GM23338 (cell line): Measurements from ENCODE around the gene NGDN. TPM values are rescaled to one million over a fixed set of nuclear protein-coding genes. Genes with fewer than 3 reads are reported as not detected.

Experiments used
- ATAC-seq: fragments of 200-7000 bp; cut with Tn5 transposase; 3 replicates; pipeline ENCODE4 v1.9.1; 2020
- DNase-seq: peaks from one replicate; pipeline ENCODE4 v3.0.0-alpha.2; 2015; ENCODE audit warnings: low spot score
- H2AFZ ChIP-seq: fragments of 200-600 bp; sonication (generic); 2 replicates; pipeline ENCODE4 v1.8.0; 2016; ENCODE audit warnings: antibody characterized with exemption, mild to moderate bottlenecking, moderate library complexity
- H3F3A ChIP-seq: fragments of 200-600 bp; sonication (generic); replicated peaks from 2 replicates; pipeline ENCODE4 v1.8.0; 2017; ENCODE audit warnings: antibody characterized with exemption, mixed run types, low read depth
- H3K27ac ChIP-seq: fragments of 200-600 bp; sonication (generic); 2 replicates; pipeline ENCODE4 v1.6.1; 2016; ENCODE audit warnings: low read depth
- H3K27me3 ChIP-seq: fragments of 200-600 bp; sonication (generic); 2 replicates; pipeline ENCODE4 v1.8.0; 2016; ENCODE audit warnings: mild to moderate bottlenecking, mixed run types, moderate library complexity; ENCODE audit not compliant: insufficient read depth
- H3K36me3 ChIP-seq: fragments of 200-600 bp; sonication (generic); 2 replicates; pipeline ENCODE4 v1.8.0; 2016; ENCODE audit warnings: mild to moderate bottlenecking; ENCODE audit not compliant: insufficient read depth
- H3K4me1 ChIP-seq: fragments of 200-600 bp; sonication (generic); 2 replicates; pipeline ENCODE4 v1.8.0; 2016; ENCODE audit warnings: mild to moderate bottlenecking, moderate library complexity; ENCODE audit not compliant: insufficient read depth
- H3K4me2 ChIP-seq: fragments of 200-600 bp; sonication (generic); 2 replicates; pipeline ENCODE4 v1.7.1; 2017; ENCODE audit warnings: mixed run types
- H3K4me3 ChIP-seq: fragments of 200-600 bp; sonication (generic); 2 replicates; pipeline ENCODE4 v1.6.1; 2016; ENCODE audit warnings: mixed run types
- H3K79me2 ChIP-seq: fragments of 200-600 bp; sonication (generic); replicated peaks from 2 replicates; pipeline ENCODE4 v1.8.0; 2017; ENCODE audit warnings: mild to moderate bottlenecking; ENCODE audit not compliant: insufficient read depth
- H3K9me2 ChIP-seq: fragments of 200-600 bp; sonication (generic); 2 replicates; pipeline ENCODE4 v1.8.0; 2017; ENCODE audit not compliant: insufficient read depth
- H4K20me1 ChIP-seq: fragments of 200-600 bp; sonication (generic); replicated peaks from 2 replicates; pipeline ENCODE4 v1.8.0; 2017; ENCODE audit warnings: mild to moderate bottlenecking; ENCODE audit not compliant: insufficient read depth
- H3K27ac Mint-ChIP-seq: 2 replicates; pipeline ENCODE4 v1.8.0; 2020; ENCODE audit warnings: inconsistent platforms, mild to moderate bottlenecking, moderate library complexity, mixed read lengths
- H3K27me3 Mint-ChIP-seq: 3 replicates; pipeline ENCODE4 v1.8.0; 2022; ENCODE audit warnings: low read depth, mild to moderate bottlenecking, moderate library complexity, mixed read lengths, inconsistent platforms; ENCODE audit not compliant: insufficient read depth, poor library complexity
- H3K36me3 Mint-ChIP-seq: 3 replicates; pipeline ENCODE4 v1.8.0; 2021; ENCODE audit warnings: low read depth, mild to moderate bottlenecking, inconsistent platforms, moderate library complexity, mixed read lengths
- H3K4me1 Mint-ChIP-seq: 3 replicates; pipeline ENCODE4 v1.8.0; 2020; ENCODE audit warnings: mild to moderate bottlenecking, inconsistent platforms, mixed read lengths
- H3K4me3 Mint-ChIP-seq: 3 replicates; pipeline ENCODE4 v1.8.0; 2021; ENCODE audit warnings: moderate library complexity, mild to moderate bottlenecking, inconsistent platforms, mixed read lengths
- H3K9me3 Mint-ChIP-seq: 3 replicates; pipeline ENCODE4 v1.8.0; 2020; ENCODE audit warnings: moderate library complexity, mild to moderate bottlenecking, inconsistent platforms, mixed read lengths
- CREB1 ChIP-seq: fragments of 250-450 bp; sonication (Bioruptor Pico); IDR thresholded peaks from 2 replicates; pipeline ENCODE4 v1.5.0; 2020; ENCODE audit warnings: low read depth, mild to moderate bottlenecking, moderate library complexity
- CTCF ChIP-seq, 2 experiments: fragments of 200-600 bp in 1 of 2; sonication (generic) in 1 of 2; conservative IDR thresholded peaks; 2 replicates each; pipeline versions ENCODE4 v1.5.1 to v1.6.1; 2016 to 2017; ENCODE audit warnings: antibody characterized with exemption in 2 of 2, low read depth in 2 of 2, mild to moderate bottlenecking in 2 of 2, moderate library complexity in 1 of 2
- ETS1 ChIP-seq: IDR thresholded peaks from 2 replicates; pipeline ENCODE4 v1.6.1; 2016; ENCODE audit warnings: antibody characterized with exemption
- EZH2 ChIP-seq: fragments of 200-600 bp; sonication (generic); IDR thresholded peaks from one replicate; pipeline ENCODE4 v1.8.0; 2017; ENCODE audit warnings: antibody characterized with exemption, mild to moderate bottlenecking, low read depth; ENCODE audit not compliant: unreplicated experiment
- EZH2phosphoT487 ChIP-seq: fragments of 200-600 bp; sonication (generic); IDR thresholded peaks from one replicate; pipeline ENCODE4 v1.8.1; 2018; ENCODE audit warnings: antibody characterized with exemption; ENCODE audit not compliant: unreplicated experiment
- JUNB ChIP-seq: IDR thresholded peaks from one replicate; pipeline ENCODE4 v1.6.1; 2016; ENCODE audit warnings: antibody characterized with exemption; ENCODE audit not compliant: unreplicated experiment
- NANOG ChIP-seq: IDR thresholded peaks from 2 replicates; pipeline ENCODE4 v1.6.1; 2016; ENCODE audit warnings: antibody characterized with exemption, borderline replicate concordance
- POLR2AphosphoS5 ChIP-seq: IDR thresholded peaks from 2 replicates; pipeline ENCODE4 v1.6.1; 2016; ENCODE audit warnings: antibody characterized with exemption, low read depth
- STAT1 ChIP-seq: IDR thresholded peaks from one replicate; pipeline ENCODE4 v1.6.1; 2016; ENCODE audit warnings: antibody characterized with exemption; ENCODE audit not compliant: unreplicated experiment
- ZNF114 ChIP-seq: fragments of 250-450 bp; sonication (Bioruptor Pico); IDR thresholded peaks from 2 replicates; pipeline ENCODE4 v1.5.0; 2020; ENCODE audit warnings: mild to moderate bottlenecking, moderate library complexity
- ZNF331 ChIP-seq: fragments of 250-450 bp; sonication (Bioruptor Pico); IDR thresholded peaks from 2 replicates; pipeline ENCODE4 v1.5.0; 2020; ENCODE audit warnings: low read depth, mild to moderate bottlenecking, moderate library complexity
- ZNF462 ChIP-seq: fragments of 250-450 bp; sonication (Bioruptor Pico); IDR thresholded peaks from 2 replicates; pipeline ENCODE4 v1.5.0; 2020; ENCODE audit warnings: mild to moderate bottlenecking, moderate library complexity
- polyA plus RNA-seq: library from polyadenylated mRNA; unstranded; fragments of >200 nt; fragmentation: Nextera tagmentation; extraction: Ambion mirVana; gene quantifications from 2 replicates; pipeline ENCODE4 v1.2.1, GENCODE V29; 2016
- total RNA-seq: library from RNA; depleted of rRNA; stranded (reverse); fragments of >200 nt; shearing (Covaris generic); gene quantifications from 2 replicates; pipeline ENCODE4 v1.2.3, GENCODE V29; 2014
- TF ChIP-seq, protein P1 (sequence below): IDR thresholded peaks from one replicate; pipeline ENCODE4 v1.6.1; 2018; ENCODE audit warnings: antibody characterized with exemption; ENCODE audit not compliant: unreplicated experiment

The NGDN gene
- total and polyA plus RNA-seq, 2 experiments from 2014 or later: 48.6 to 90.8 TPM

DNA sequence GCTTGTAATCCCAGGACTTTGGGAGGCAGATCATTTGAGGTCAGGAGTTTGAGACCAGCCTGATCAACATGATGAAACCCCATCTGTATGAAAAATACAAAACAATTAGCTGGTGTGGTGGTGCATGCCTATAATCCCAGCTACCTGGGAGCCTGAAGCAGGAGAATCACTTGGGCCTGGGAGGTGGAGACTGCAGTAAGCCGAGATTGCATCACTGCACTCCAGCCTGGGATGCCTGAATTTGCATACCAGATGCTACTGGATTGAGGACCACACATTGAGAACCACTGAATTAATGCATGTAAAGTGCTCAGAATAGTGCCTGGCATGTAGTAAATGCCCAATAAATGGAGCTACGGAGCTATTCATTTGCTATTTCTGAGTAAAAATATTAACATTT lies 19.1 kb upstream of the NGDN start:
- peak; percentile 84 for ATAC-seq
- Histone ChIP-seq H3F3A (no peaks in the 10 kb centered on the region), H3K36me3 (no peaks in the 10 kb centered on the region)

More for the DNA sequence above, 19.1 kb upstream of the NGDN start:
- Histone ChIP-seq H3K27ac (no peak overlapping the region), H4K20me1 (no peaks in the 10 kb centered on the region), H3K4me1 (peaks cover 12% of the 10 kb centered on the region; the same call in 1 of the 2 replicates), H3K79me2 (no peaks in the 10 kb centered on the region), H3K27me3 (no peaks in the 10 kb centered on the region), H2AFZ (peak overlapping the region; percentile 63; the same call in 1 of the 2 replicates), H3K4me3 (no peak overlapping the region), H3K9me2 (no peaks in the 10 kb centered on the region), H3K4me2 (no peak overlapping the region)
- peak; percentile 70 for DNase-seq
- H3K27me3 Mint-ChIP-seq: peaks cover 8% of the 10 kb centered on the region
- H3K9me3 Mint-ChIP-seq: no peaks in the 10 kb centered on the region
- H3K4me1 Mint-ChIP-seq: peaks cover 14% of the 10 kb centered on the region
- no peak overlapping the region for H3K4me3 Mint-ChIP-seq
- H3K36me3 Mint-ChIP-seq: no peaks in the 10 kb centered on the region
- H3K27ac Mint-ChIP-seq: no peak overlapping the region
- no peak for TF ChIP-seq ZNF114 (CRISPR knock-in tag)
- TF ChIP-seq ETS1: no peak
- TF ChIP-seq POLR2AphosphoS5: no peak
- TF ChIP-seq EZH2: no peak
- TF ChIP-seq JUNB: no peak
- TF ChIP-seq, protein P1, sequence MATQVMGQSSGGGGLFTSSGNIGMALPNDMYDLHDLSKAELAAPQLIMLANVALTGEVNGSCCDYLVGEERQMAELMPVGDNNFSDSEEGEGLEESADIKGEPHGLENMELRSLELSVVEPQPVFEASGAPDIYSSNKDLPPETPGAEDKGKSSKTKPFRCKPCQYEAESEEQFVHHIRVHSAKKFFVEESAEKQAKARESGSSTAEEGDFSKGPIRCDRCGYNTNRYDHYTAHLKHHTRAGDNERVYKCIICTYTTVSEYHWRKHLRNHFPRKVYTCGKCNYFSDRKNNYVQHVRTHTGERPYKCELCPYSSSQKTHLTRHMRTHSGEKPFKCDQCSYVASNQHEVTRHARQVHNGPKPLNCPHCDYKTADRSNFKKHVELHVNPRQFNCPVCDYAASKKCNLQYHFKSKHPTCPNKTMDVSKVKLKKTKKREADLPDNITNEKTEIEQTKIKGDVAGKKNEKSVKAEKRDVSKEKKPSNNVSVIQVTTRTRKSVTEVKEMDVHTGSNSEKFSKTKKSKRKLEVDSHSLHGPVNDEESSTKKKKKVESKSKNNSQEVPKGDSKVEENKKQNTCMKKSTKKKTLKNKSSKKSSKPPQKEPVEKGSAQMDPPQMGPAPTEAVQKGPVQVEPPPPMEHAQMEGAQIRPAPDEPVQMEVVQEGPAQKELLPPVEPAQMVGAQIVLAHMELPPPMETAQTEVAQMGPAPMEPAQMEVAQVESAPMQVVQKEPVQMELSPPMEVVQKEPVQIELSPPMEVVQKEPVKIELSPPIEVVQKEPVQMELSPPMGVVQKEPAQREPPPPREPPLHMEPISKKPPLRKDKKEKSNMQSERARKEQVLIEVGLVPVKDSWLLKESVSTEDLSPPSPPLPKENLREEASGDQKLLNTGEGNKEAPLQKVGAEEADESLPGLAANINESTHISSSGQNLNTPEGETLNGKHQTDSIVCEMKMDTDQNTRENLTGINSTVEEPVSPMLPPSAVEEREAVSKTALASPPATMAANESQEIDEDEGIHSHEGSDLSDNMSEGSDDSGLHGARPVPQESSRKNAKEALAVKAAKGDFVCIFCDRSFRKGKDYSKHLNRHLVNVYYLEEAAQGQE: no peak
- TF ChIP-seq CTCF (conservative IDR thresholded peaks at IDR 0.05; ENCODE audit: low read depth in 2 of 2): no peak
- TF ChIP-seq STAT1: no peak
- TF ChIP-seq CREB1 (CRISPR knock-in tag): no peak
- TF ChIP-seq ZNF462 (CRISPR knock-in tag): no peak
- TF ChIP-seq ZNF331 (CRISPR knock-in tag): no peak
- TF ChIP-seq EZH2phosphoT487: no peak
- no peak for TF ChIP-seq NANOG
